ENCODE results near the gene OCIAD2. TPM values are rescaled to one million over a fixed set of nuclear protein-coding genes. Genes with fewer than 3 reads are reported as not detected.
"Not testable (repeated sequence)": the region's sequence is repeated elsewhere in the genome, so short reads cannot be mapped to it uniquely, and the experiment has no call there.

Gene OCIAD2
- total and polyA plus RNA-seq, 3 experiments from 2014 or later, result 55.7 to 184 (median 60.0) TPM

DNA sequence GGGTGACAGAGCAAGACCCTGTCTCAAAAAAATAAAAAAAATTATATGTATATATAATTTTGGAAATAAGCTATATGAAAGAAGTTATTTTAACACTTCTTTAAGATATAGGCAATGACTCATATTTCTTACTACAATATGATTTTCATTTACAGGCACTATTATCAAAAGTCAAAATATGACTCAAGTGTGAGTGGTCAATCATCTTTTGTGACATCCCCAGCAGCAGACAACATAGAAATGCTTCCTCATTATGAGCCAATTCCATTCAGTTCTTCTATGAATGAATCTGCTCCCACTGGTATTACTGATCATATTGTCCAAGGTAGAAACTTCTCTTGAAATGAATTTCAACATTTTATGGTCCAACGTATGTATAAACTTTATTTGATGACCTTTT, 54.9 kb downstream of the OCIAD2 start:
- H3K36me3 Mint-ChIP-seq, result peaks cover 12 to 64% (median 14%) of the 10 kb centered on the region in 3 donors
- no peak overlapping the region for H3K27ac ChIP-seq (ENCODE audit: low read depth, low read length)
- H3K4me3 ChIP-seq (ENCODE audit: low read length), result no peak overlapping the region
- H3K36me3 ChIP-seq (ENCODE audit: insufficient read depth, low read length), result peaks cover 12% of the 10 kb centered on the region
- no peaks in the 10 kb centered on the region for H3K4me1 ChIP-seq (ENCODE audit: insufficient read depth, low read length)
- H3K27me3 Mint-ChIP-seq, result no peaks in the 10 kb centered on the region
- no peaks in the 10 kb centered on the region for H3K9me3 ChIP-seq (ENCODE audit: low read length)
- no peak overlapping the region for H3K4me3 Mint-ChIP-seq
- peak overlapping the region in 4 of 8 donors; percentile 41 to 82 (median 72) for H3K27ac Mint-ChIP-seq
- no peaks in the 10 kb centered on the region for H3K9me3 Mint-ChIP-seq
- no peaks in the 10 kb centered on the region for H3K27me3 ChIP-seq (ENCODE audit: insufficient read depth, low read length, poor library complexity, severe bottlenecking)
- peaks cover 3 to 11% (median 8%) of the 10 kb centered on the region in 3 donors for H3K4me1 Mint-ChIP-seq
- no peak for DNase-seq
- ChIA-PET CTCF (no interaction called here), POLR2A (no interaction called here)

DNA sequence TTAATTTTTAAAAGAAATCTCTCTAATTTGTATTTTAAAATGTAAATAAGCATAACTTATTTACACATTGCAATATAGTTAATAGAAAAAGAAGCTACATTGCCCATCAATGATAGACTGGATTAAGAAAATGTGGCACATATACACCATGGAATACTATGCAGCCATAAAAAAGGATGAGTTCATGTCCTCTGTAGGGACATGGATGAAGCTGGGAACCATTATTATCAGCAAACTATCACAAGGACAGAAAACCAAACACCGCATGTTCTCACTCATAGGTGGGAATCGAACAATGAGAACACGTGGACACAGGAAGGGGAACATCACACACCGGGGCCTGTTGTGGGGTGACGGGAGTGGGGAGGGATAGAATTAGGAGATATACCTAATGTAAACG, 57.8 kb downstream of the OCIAD2 start:
- POLR2A ChIA-PET, result not testable (repeated sequence)

DNA sequence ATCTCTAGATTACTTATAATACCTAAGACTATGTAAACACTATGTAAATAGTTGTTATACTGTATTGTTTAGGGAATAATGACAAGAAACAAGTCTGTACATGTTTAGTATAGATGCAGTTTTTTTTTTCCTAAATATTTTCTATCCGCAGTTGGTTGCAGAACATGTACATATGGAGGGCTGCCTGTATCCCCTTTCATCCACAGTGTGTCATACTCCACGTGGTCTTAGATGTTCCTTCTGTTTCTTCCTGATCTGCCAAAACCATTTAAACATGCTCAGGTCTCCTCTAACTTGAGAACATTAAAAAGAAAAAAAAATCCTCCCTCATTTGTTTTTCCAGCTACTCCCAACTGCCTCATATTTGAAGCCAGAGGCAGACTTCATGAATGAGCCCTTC, 61.7 kb downstream of the OCIAD2 start:
- no peaks in the 10 kb centered on the region for H3K9me3 Mint-ChIP-seq
- no peak for DNase-seq
- CTCF ChIA-PET, result no interaction called here
- Histone ChIP-seq H3K4me3 (ENCODE audit: low read length) (no peak overlapping the region), H3K4me1 (ENCODE audit: insufficient read depth, low read length) (no peaks in the 10 kb centered on the region), H3K27me3 (ENCODE audit: insufficient read depth, low read length, poor library complexity, severe bottlenecking) (no peaks in the 10 kb centered on the region), H3K36me3 (ENCODE audit: insufficient read depth, low read length) (peaks cover 17% of the 10 kb centered on the region), H3K9me3 (ENCODE audit: low read length) (no peaks in the 10 kb centered on the region), H3K27ac (ENCODE audit: low read depth, low read length) (no peak overlapping the region)
- peaks cover 16 to 71% (median 32%) of the 10 kb centered on the region in 3 donors for H3K36me3 Mint-ChIP-seq
- no peak overlapping the region for H3K4me3 Mint-ChIP-seq
- no peaks in the 10 kb centered on the region for H3K27me3 Mint-ChIP-seq
- POLR2A ChIA-PET, result no interaction called here
- peaks cover 15 to 45% (median 40%) of the 10 kb centered on the region in 3 donors for H3K4me1 Mint-ChIP-seq
- no peak overlapping the region for H3K27ac Mint-ChIP-seq

More for the DNA sequence above, 57.8 kb downstream of the OCIAD2 start:
- H3K27ac ChIP-seq (ENCODE audit: low read depth, low read length); DNase-seq; H3K4me3 Mint-ChIP-seq; H3K4me1 ChIP-seq (ENCODE audit: insufficient read depth, low read length); H3K27ac Mint-ChIP-seq; H3K27me3 Mint-ChIP-seq; CTCF ChIA-PET; H3K36me3 ChIP-seq (ENCODE audit: insufficient read depth, low read length); H3K27me3 ChIP-seq (ENCODE audit: insufficient read depth, low read length, poor library complexity, severe bottlenecking); H3K9me3 ChIP-seq (ENCODE audit: low read length); H3K4me3 ChIP-seq (ENCODE audit: low read length); H3K9me3 Mint-ChIP-seq: not testable (repeated sequence)
- Mint-ChIP-seq H3K4me1 (peaks cover 12 to 26% (median 20%) of the 10 kb centered on the region in 3 donors), H3K36me3 (peaks cover 16 to 74% (median 29%) of the 10 kb centered on the region in 3 donors)

DNA sequence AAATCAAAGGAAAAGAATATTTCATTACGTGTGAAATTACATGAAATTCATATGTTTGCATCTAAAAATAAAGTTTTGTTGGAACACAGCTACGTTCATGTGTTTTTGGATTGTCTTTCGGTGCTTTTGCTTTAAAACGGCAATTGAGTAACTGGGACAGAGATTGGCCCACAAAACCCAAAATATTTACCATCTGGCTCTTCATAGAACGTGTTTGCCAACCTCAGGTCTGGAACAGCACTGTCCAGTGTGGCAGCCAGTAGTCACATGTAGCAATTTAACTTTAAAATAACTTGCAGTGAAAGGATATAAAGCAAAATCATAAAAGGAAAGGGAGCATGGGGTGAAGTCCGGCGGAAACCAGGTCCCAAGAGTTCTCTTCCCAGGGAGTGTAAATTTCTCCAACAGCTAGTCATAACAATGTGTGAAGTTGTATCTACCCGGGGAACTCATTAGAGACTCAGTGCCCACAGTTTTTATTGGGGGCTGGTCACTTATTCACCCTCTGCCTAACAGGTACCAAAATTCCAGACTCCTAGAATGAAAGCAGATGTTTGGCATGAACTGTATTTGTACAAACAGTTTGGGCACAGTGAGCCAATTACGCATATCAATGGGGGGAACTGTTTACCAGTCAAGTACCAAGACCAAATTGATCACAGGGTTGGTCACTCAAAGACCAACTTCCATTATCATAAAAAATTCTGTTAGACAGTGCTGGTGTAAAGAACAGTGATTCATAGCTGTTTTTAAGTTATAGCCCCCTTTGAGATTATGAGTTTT, 65.3 kb downstream of the OCIAD2 start:
- H3K27ac Mint-ChIP-seq, result no peak overlapping the region
- no peak for DNase-seq
- peaks cover 17 to 49% (median 45%) of the 10 kb centered on the region in 3 donors for H3K4me1 Mint-ChIP-seq
- Histone ChIP-seq H3K27ac (ENCODE audit: low read depth, low read length) (no peak overlapping the region), H3K4me1 (ENCODE audit: insufficient read depth, low read length) (no peaks in the 10 kb centered on the region), H3K36me3 (ENCODE audit: insufficient read depth, low read length) (peaks cover 36% of the 10 kb centered on the region), H3K27me3 (ENCODE audit: insufficient read depth, low read length, poor library complexity, severe bottlenecking) (no peaks in the 10 kb centered on the region), H3K9me3 (ENCODE audit: low read length) (no peaks in the 10 kb centered on the region), H3K4me3 (ENCODE audit: low read length) (no peak overlapping the region)
- H3K36me3 Mint-ChIP-seq, result peaks cover 8 to 81% (median 29%) of the 10 kb centered on the region in 3 donors
- H3K9me3 Mint-ChIP-seq, result no peaks in the 10 kb centered on the region
- H3K4me3 Mint-ChIP-seq, result no peak overlapping the region
- CTCF ChIA-PET, result no interaction called here
- H3K27me3 Mint-ChIP-seq, result no peaks in the 10 kb centered on the region
- POLR2A ChIA-PET, result no interaction called here

DNA sequence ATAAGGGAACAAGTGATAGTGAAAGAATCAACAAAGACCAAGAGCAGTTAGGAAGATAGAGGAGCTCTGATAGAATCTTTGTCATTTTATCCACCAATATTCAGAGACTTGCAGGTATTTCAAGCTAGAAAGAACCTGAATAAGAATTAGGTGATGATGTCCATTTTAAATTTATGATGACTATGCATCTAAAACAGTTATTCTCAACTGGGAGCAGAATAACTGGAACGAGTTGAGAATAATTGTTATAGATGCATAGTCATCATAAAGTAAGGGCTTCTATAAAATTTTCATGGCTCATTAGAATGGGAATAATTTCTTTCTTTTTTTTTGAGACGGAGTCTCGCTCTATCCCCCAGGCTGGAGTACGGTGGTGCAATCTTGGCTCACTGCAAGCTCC, 69.9 kb downstream of the OCIAD2 start:
- no peaks in the 10 kb centered on the region for H3K9me3 Mint-ChIP-seq
- Histone ChIP-seq H3K36me3 (ENCODE audit: insufficient read depth, low read length) (peaks cover 45% of the 10 kb centered on the region), H3K4me3 (ENCODE audit: low read length) (no peak overlapping the region), H3K27me3 (ENCODE audit: insufficient read depth, low read length, poor library complexity, severe bottlenecking) (no peaks in the 10 kb centered on the region), H3K9me3 (ENCODE audit: low read length) (no peaks in the 10 kb centered on the region), H3K4me1 (ENCODE audit: insufficient read depth, low read length) (peaks cover 15% of the 10 kb centered on the region), H3K27ac (ENCODE audit: low read depth, low read length) (no peak overlapping the region)
- H3K4me3 Mint-ChIP-seq, result no peak overlapping the region
- H3K36me3 Mint-ChIP-seq, result peaks cover 10 to 71% (median 18%) of the 10 kb centered on the region in 3 donors
- peak overlapping the region in 2 of 8 donors; percentile 5 to 37 for H3K27ac Mint-ChIP-seq
- H3K4me1 Mint-ChIP-seq, result peaks cover 18 to 55% (median 39%) of the 10 kb centered on the region in 3 donors
- ChIA-PET POLR2A (no interaction called here), CTCF (no interaction called here)
- DNase-seq, result no peak
- H3K27me3 Mint-ChIP-seq, result no peaks in the 10 kb centered on the region

Other genes starting within 250 kb of the OCIAD2 start
- 10 to 100 TPM; 69.3 to 70.3 TPM for gene FRYL, start 126.5 kb downstream of the OCIAD2 start, total RNA-seq
- 34.9 TPM for gene FRYL, start 126.5 kb downstream of the OCIAD2 start, polyA plus RNA-seq
- 100 to 1,000 TPM; 114 to 115 TPM for gene OCIAD1, start 75.7 kb downstream of the OCIAD2 start, total RNA-seq
- gene OCIAD1, start 75.7 kb downstream of the OCIAD2 start, polyA plus RNA-seq, result 151 TPM
- not detected for gene CWH43, start 79.5 kb upstream of the OCIAD2 start, total RNA-seq
- gene CWH43, start 79.5 kb upstream of the OCIAD2 start, polyA plus RNA-seq, result not detected